H7 (cell line): Measurements from ENCODE around the gene PLEK2. TPM values are rescaled to one million over a fixed set of nuclear protein-coding genes. Genes with fewer than 3 reads are reported as not detected.

Experiments
- DNase-seq: peaks from one replicate; pipeline ENCODE4 v3.0.0; 2012
- H3K27me3 ChIP-seq: 2 replicates; pipeline ENCODE4 v1.6.0; 2011; ENCODE audit warnings: mild to moderate bottlenecking, low read length; ENCODE audit not compliant: control insufficient read depth, insufficient read depth
- H3K36me3 ChIP-seq: replicated peaks from 2 replicates; pipeline ENCODE4 v1.5.1; 2011; ENCODE audit warnings: low read length; ENCODE audit not compliant: control insufficient read depth, insufficient read depth
- H3K4me3 ChIP-seq: 2 replicates; pipeline ENCODE4 v1.5.1; 2011; ENCODE audit warnings: low read depth, mild to moderate bottlenecking, control low read depth, low read length, moderate library complexity; ENCODE audit not compliant: insufficient read depth
- total RNA-seq: library from RNA; depleted of rRNA; stranded (reverse); fragments of >200 nt; shearing (Covaris generic); gene quantifications from 2 replicates; pipeline ENCODE4 v1.2.3, GENCODE V29; 2014

PLEK2 gene
- total RNA-seq, 1 experiment from 2014 or later: not detected

GRCh38 chr14:67396381-67396970, 15.5 kb downstream of the PLEK2 start:
- H3K36me3 ChIP-seq: no peaks in the 10 kb centered on the region
- no peak overlapping the region for H3K4me3 ChIP-seq
- no peak for DNase-seq
- H3K27me3 ChIP-seq: no peaks in the 10 kb centered on the region

GRCh38 chr14:67395876-67396189, 16.1 kb downstream of the PLEK2 start:
- H3K27me3 ChIP-seq: no peaks in the 10 kb centered on the region
- DNase-seq: no peak
- no peaks in the 10 kb centered on the region for H3K36me3 ChIP-seq
- H3K4me3 ChIP-seq: no peak overlapping the region

GRCh38 chr14:67395086-67395875, 16.7 kb downstream of the PLEK2 start:
- H3K36me3 ChIP-seq: no peaks in the 10 kb centered on the region
- no peak overlapping the region for H3K4me3 ChIP-seq
- no peaks in the 10 kb centered on the region for H3K27me3 ChIP-seq
- DNase-seq: no peak

GRCh38 chr14:67393689-67394088, 18.3 kb downstream of the PLEK2 start:
- DNase-seq: no peak
- no peaks in the 10 kb centered on the region for H3K36me3 ChIP-seq
- no peaks in the 10 kb centered on the region for H3K27me3 ChIP-seq
- no peak overlapping the region for H3K4me3 ChIP-seq

GRCh38 chr14:67392800-67393199, 19.2 kb downstream of the PLEK2 start:
- no peaks in the 10 kb centered on the region for H3K36me3 ChIP-seq
- H3K27me3 ChIP-seq: no peaks in the 10 kb centered on the region
- no peak for DNase-seq
- no peak overlapping the region for H3K4me3 ChIP-seq

- Histone ChIP-seq H3K27me3 (no peaks in the 10 kb centered on the region), H3K36me3 (no peaks in the 10 kb centered on the region), H3K4me3 (no peak overlapping the region)
- no peak for DNase-seq
Measured at GRCh38 chr14:67392123-67392522, 19.8 kb downstream of the PLEK2 start.

- Histone ChIP-seq H3K4me3 (no peak overlapping the region), H3K27me3 (no peaks in the 10 kb centered on the region), H3K36me3 (peaks cover 1% of the 10 kb centered on the region; the same call in 1 of the 2 replicates)
- no peak for DNase-seq
Measured at GRCh38 chr14:67391268-67391667, 20.7 kb downstream of the PLEK2 start.

- no peak overlapping the region for H3K4me3 ChIP-seq
- H3K27me3 ChIP-seq: no peaks in the 10 kb centered on the region
- peaks cover 1% of the 10 kb centered on the region; the same call in 1 of the 2 replicates for H3K36me3 ChIP-seq
- no peak for DNase-seq
Measured at GRCh38 chr14:67389811-67390534, 22.0 kb downstream of the PLEK2 start.

GRCh38 chr14:67389275-67389674, 22.7 kb downstream of the PLEK2 start:
- H3K27me3 ChIP-seq: no peaks in the 10 kb centered on the region
- peaks cover 1% of the 10 kb centered on the region for H3K36me3 ChIP-seq
- no peak overlapping the region for H3K4me3 ChIP-seq
- DNase-seq: no peak

GRCh38 chr14:67387195-67387594, 24.8 kb downstream of the PLEK2 start:
- Histone ChIP-seq H3K4me3 (no peak overlapping the region), H3K36me3 (peaks cover 3% of the 10 kb centered on the region), H3K27me3 (no peaks in the 10 kb centered on the region)
- no peak for DNase-seq

- peaks cover 10% of the 10 kb centered on the region for H3K36me3 ChIP-seq
- no peak overlapping the region for H3K4me3 ChIP-seq
Measured at GRCh38 chr14:67385618-67386017, 26.3 kb downstream of the PLEK2 start.

GRCh38 chr14:67385120-67385519, 26.8 kb downstream of the PLEK2 start:
- Histone ChIP-seq H3K36me3 (peaks cover 10% of the 10 kb centered on the region), H3K27me3 (no peaks in the 10 kb centered on the region), H3K4me3 (no peak overlapping the region)
- no peak for DNase-seq

More at GRCh38 chr14:67385618-67386017, 26.3 kb downstream of the PLEK2 start:
- DNase-seq: no peak
- no peaks in the 10 kb centered on the region for H3K27me3 ChIP-seq

- DNase-seq: no peak
- Histone ChIP-seq H3K36me3 (peaks cover 28% of the 10 kb centered on the region), H3K27me3 (no peaks in the 10 kb centered on the region), H3K4me3 (no peak overlapping the region)
Measured at GRCh38 chr14:67377916-67378315, 34.0 kb downstream of the PLEK2 start.

GRCh38 chr14:67373347-67373746, 38.6 kb downstream of the PLEK2 start:
- no peaks in the 10 kb centered on the region for H3K27me3 ChIP-seq
- H3K4me3 ChIP-seq: no peak overlapping the region
- peaks cover 24% of the 10 kb centered on the region for H3K36me3 ChIP-seq
- DNase-seq: no peak

GRCh38 chr14:67372833-67373232, 39.1 kb downstream of the PLEK2 start:
- peaks cover 24% of the 10 kb centered on the region for H3K36me3 ChIP-seq
- no peak overlapping the region for H3K4me3 ChIP-seq
- H3K27me3 ChIP-seq: no peaks in the 10 kb centered on the region
- no peak for DNase-seq
